ENCODE data around the gene DES. TPM values are rescaled to one million over a fixed set of nuclear protein-coding genes. Genes with fewer than 3 reads are reported as not detected.

DES gene
- total RNA-seq, 1 experiment from 2014 or later: not detected

GRCh38 chr2:219461047-219461514 lies 42.9 kb downstream of the DES start:
- H3F3A ChIP-seq (ENCODE audit: low read length, unreplicated experiment): no peaks in the 10 kb centered on the region
- ChIA-PET CTCF (no interaction called here), POLR2A (ENCODE audit: unreplicated experiment) (no interaction called here)
- no peaks in the 10 kb centered on the region for H3K9me3 ChIP-seq (ENCODE audit: low read length)
- H3K4me1 ChIP-seq (ENCODE audit: insufficient read depth, low read length): peaks cover 17% of the 10 kb centered on the region
- no peak overlapping the region for H3K9ac ChIP-seq (ENCODE audit: low read length)
- H4K20me1 ChIP-seq (ENCODE audit: low read length): no peaks in the 10 kb centered on the region
- ATAC-seq (no peak), DNase-seq (no peak)
- no peak overlapping the region for H3K4me3 ChIP-seq (ENCODE audit: low read length)
- no peaks in the 10 kb centered on the region for H3K79me2 ChIP-seq (ENCODE audit: low read length)
- no peak overlapping the region for H2AFZ ChIP-seq (ENCODE audit: low read length)
- BruUV-seq (replicated peaks): no TSS peak
- no peaks in the 10 kb centered on the region for H3K9me2 ChIP-seq (replicated peaks; ENCODE audit: low read length)
- intact Hi-C loops (cut with micrococcal nuclease): no loop called here
- no peaks in the 10 kb centered on the region for H3K27me3 ChIP-seq (ENCODE audit: low read length)
- no peak for TF ChIP-seq EZH2 (IDR thresholded peaks at IDR 0.05; ENCODE audit: low read length, unreplicated experiment)
- TF ChIP-seq EZH2phosphoT487 (IDR thresholded peaks at IDR 0.05; ENCODE audit: borderline replicate concordance, low read length): no peak
- no peak for TF ChIP-seq CTCF (conservative IDR thresholded peaks at IDR 0.05; ENCODE audit: low read depth, low read length)
- peaks cover 3% of the 10 kb centered on the region; the same call in 1 of the 2 replicates for H3K36me3 ChIP-seq (ENCODE audit: low read depth, low read length)
- H3K4me2 ChIP-seq (ENCODE audit: low read length): no peak overlapping the region
- H3K27ac ChIP-seq (ENCODE audit: low read length): no peak overlapping the region

DNA sequence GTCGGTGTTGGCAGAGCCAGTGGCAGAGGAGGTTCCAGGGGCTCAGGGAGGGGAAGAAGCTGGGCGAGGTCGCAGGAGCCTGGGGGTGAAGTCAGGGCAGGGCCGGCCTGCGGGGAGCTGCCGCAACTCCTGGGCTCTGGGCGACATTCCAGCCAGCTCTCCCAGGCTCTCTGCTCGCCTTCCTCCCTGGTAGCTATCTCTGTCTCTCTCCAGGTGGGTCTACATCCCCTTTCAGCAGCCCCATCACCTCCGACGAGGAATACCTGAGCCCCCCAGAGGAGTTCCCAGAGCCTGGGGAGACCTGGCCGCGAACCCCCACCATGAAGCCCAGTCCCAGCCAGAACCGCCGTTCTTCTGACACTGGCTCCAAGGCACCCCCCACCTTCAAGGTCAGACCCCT lies 43.5 kb downstream of the DES start:
- Histone ChIP-seq H3F3A (ENCODE audit: low read length, unreplicated experiment) (no peaks in the 10 kb centered on the region), H4K20me1 (ENCODE audit: low read length) (no peaks in the 10 kb centered on the region), H3K9me2 (replicated peaks; ENCODE audit: low read length) (no peaks in the 10 kb centered on the region), H3K9ac (ENCODE audit: low read length) (no peak overlapping the region), H3K27ac (ENCODE audit: low read length) (no peak overlapping the region), H3K4me2 (ENCODE audit: low read length) (no peak overlapping the region), H3K4me3 (ENCODE audit: low read length) (no peak overlapping the region), H3K79me2 (ENCODE audit: low read length) (no peaks in the 10 kb centered on the region), H3K4me1 (ENCODE audit: insufficient read depth, low read length) (peaks cover 17% of the 10 kb centered on the region), H2AFZ (ENCODE audit: low read length) (no peak overlapping the region), H3K27me3 (ENCODE audit: low read length) (no peaks in the 10 kb centered on the region), H3K9me3 (ENCODE audit: low read length) (no peaks in the 10 kb centered on the region), H3K36me3 (ENCODE audit: low read depth, low read length) (peaks cover 3% of the 10 kb centered on the region; the same call in 1 of the 2 replicates)
- BruUV-seq (replicated peaks): no TSS peak
- intact Hi-C loops (cut with micrococcal nuclease): no loop called here
- DNase-seq (no peak), ATAC-seq (no peak)
- POLR2A ChIA-PET (ENCODE audit: unreplicated experiment): no interaction called here
- CTCF ChIA-PET: no interaction called here
- TF ChIP-seq EZH2 (IDR thresholded peaks at IDR 0.05; ENCODE audit: low read length, unreplicated experiment): no peak
- no peak for TF ChIP-seq EZH2phosphoT487 (IDR thresholded peaks at IDR 0.05; ENCODE audit: borderline replicate concordance, low read length)
- TF ChIP-seq CTCF (conservative IDR thresholded peaks at IDR 0.05; ENCODE audit: low read depth, low read length): no peak

- H3K9me3 ChIP-seq (ENCODE audit: low read length): no peaks in the 10 kb centered on the region
- H3K9me2 ChIP-seq (replicated peaks; ENCODE audit: low read length): no peaks in the 10 kb centered on the region
- intact Hi-C loops (cut with micrococcal nuclease): no loop called here
- H3K27ac ChIP-seq (ENCODE audit: low read length): no peak overlapping the region
- H3K4me2 ChIP-seq (ENCODE audit: low read length): no peak overlapping the region
- H2AFZ ChIP-seq (ENCODE audit: low read length): no peak overlapping the region
- no peaks in the 10 kb centered on the region for H3F3A ChIP-seq (ENCODE audit: low read length, unreplicated experiment)
- no peaks in the 10 kb centered on the region for H3K27me3 ChIP-seq (ENCODE audit: low read length)
- no peak overlapping the region for H3K4me3 ChIP-seq (ENCODE audit: low read length)
- H3K4me1 ChIP-seq (ENCODE audit: insufficient read depth, low read length): peaks cover 13% of the 10 kb centered on the region
- no peaks in the 10 kb centered on the region for H4K20me1 ChIP-seq (ENCODE audit: low read length)
- no peak overlapping the region for H3K9ac ChIP-seq (ENCODE audit: low read length)
- no peak for TF ChIP-seq EZH2phosphoT487 (IDR thresholded peaks at IDR 0.05; ENCODE audit: borderline replicate concordance, low read length)
- no peak for TF ChIP-seq EZH2 (IDR thresholded peaks at IDR 0.05; ENCODE audit: low read length, unreplicated experiment)
- TF ChIP-seq CTCF (conservative IDR thresholded peaks at IDR 0.05; ENCODE audit: low read depth, low read length): no peak
- CTCF ChIA-PET: interaction anchor here (0.6 kb wide), 2 partner anchors 36 to 56 kb away, joined by 3 read pairs; partner anchors contain the start of gene GMPPA
- H3K36me3 ChIP-seq (ENCODE audit: low read depth, low read length): peaks cover 3% of the 10 kb centered on the region; the same call in 1 of the 2 replicates
- no peaks in the 10 kb centered on the region for H3K79me2 ChIP-seq (ENCODE audit: low read length)
- DNase-seq (no peak), ATAC-seq (no peak)
- BruUV-seq (replicated peaks): no TSS peak
- POLR2A ChIA-PET (ENCODE audit: unreplicated experiment): no interaction called here
Observed at GRCh38 chr2:219462349-219462748, 44.2 kb downstream of the DES start.
